IPS-18c (cell line): Measurements from ENCODE around the gene BOC.

ENCODE experiments used
- H3K4me3 ChIP-seq: 2 replicates; pipeline ENCODE4 v1.7.0; 2013; ENCODE audit warnings: low read depth, mild to moderate bottlenecking, low read length, moderate library complexity; ENCODE audit not compliant: insufficient read depth
- H3K9me3 ChIP-seq: one replicate; pipeline ENCODE4 v1.6.1; 2013; ENCODE audit warnings: mild to moderate bottlenecking, low read length, moderate library complexity; ENCODE audit not compliant: control insufficient read depth, insufficient read depth

BOC gene

DNA sequence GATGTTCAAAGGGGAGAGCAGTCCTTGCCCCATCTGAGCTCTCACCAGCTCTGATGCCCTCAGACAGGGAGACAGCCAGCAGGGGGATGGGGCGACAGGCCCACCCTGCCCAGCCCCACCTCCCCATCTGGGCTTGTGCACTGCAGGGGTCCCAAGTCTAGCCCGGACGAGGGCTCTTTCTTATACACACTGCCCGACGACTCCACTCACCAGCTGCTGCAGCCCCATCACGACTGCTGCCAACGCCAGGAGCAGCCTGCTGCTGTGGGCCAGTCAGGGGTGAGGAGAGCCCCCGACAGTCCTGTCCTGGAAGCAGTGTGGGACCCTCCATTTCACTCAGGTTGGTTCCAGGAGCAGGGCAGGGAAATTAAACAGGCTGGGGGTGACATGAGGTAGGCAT lies 73.9 kb downstream of the BOC start:
- Histone ChIP-seq H3K4me3 (no peak overlapping the region), H3K9me3 (no peaks in the 10 kb centered on the region)

DNA sequence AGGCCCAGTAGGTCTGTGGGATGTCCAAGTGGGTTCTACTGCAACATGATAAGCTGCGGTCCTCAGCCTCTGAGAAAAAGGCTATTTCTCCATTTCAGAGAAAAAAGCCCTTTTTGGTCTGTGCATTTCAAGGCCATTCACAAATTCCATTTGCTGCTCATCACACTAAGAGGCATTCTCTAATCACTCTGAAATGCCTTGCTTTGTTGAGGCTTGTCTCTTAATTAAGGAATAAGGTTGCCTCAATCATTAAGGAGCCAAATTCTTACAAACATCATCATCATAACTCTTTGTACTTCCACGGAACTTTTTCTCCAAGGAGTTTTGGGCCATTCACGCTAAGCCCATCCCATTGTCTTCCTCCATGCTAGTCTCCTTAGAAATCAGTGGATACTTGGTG lies 74.4 kb downstream of the BOC start:
- Histone ChIP-seq H3K9me3 (no peaks in the 10 kb centered on the region), H3K4me3 (no peak overlapping the region)

DNA sequence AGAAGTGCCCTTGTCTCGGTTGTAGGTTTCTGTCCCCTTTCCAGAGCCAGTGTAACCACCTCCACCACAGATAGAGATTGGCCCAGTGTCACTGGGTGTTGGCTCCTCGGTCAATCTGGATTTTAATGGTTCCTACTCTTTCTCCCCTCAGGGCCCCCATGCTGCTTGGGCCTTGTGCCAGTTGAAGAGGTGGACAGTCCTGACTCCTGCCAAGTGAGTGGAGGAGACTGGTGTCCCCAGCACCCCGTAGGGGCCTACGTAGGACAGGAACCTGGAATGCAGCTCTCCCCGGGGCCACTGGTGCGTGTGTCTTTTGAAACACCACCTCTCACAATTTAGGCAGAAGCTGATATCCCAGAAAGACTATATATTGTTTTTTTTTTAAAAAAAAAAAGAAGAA lies 75.2 kb downstream of the BOC start:
- no peaks in the 10 kb centered on the region for H3K9me3 ChIP-seq
- no peak overlapping the region for H3K4me3 ChIP-seq

DNA sequence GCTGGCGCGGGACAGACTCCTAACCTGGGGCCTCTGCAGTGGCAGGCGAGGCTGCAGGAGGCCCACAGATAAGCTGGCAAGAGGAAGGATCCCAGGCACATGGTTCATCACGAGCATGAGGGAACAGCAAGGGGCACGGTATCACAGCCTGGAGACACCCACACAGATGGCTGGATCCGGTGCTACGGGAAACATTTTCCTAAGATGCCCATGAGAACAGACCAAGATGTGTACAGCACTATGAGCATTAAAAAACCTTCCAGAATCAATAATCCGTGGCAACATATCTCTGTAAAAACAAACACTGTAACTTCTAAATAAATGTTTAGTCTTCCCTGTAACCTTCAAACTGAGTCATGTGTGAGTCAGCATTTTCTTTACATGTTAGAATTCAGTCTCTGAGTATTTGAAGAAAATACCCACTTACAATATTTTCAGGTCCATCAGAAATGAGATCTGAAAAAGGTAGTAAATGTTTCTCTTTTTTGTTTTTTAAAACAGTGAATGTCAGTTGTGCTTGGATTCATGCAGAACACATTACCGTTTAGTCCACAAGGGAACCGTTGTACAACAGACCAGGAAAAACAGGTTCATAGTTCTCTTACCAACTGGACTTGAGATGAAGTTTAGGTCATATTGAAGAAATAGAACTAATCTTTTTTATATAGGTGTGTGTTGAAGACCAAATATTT lies 75.9 kb downstream of the BOC start:
- no peaks in the 10 kb centered on the region for H3K9me3 ChIP-seq
- H3K4me3 ChIP-seq: no peak overlapping the region

DNA sequence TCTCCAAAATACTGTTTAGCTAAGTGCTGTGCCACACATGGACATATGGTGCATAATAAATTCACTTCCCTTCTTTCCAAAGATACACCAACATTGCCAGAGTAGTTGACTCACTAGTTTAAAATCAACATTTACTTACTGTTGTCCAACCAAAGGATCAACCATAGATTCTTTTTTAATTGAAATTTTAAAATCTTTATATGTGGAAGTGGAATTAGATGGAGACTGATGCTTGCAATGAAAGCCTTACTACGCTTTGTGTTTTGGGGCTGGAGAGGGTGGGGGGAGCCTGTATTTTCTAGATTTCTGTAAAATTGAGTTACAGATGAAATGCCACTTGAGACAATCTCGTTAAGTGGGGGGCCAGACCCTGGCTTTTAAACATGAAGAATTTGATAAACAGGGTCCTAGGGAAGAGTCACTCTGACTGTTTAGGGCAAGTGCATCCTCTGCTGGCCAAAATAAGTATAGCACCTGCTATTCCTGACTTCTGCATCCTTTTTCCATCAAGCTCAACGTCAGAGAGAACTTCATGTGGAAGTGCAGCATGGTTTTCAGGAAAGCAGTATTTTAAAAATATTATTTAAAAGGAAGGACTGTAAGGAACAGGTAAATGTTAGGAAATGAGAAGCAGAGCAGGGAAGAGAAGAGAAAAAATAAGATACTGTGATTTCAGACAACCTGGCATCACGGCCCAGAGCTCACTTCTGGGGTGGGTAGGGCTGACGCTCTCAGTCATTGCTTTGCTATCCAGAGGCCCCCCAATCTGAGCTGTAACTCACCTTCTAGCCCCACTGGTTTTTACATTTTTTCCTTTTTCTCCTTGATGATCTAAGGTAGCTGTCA lies 76.7 kb downstream of the BOC start:
- no peaks in the 10 kb centered on the region for H3K9me3 ChIP-seq
- no peak overlapping the region for H3K4me3 ChIP-seq

DNA sequence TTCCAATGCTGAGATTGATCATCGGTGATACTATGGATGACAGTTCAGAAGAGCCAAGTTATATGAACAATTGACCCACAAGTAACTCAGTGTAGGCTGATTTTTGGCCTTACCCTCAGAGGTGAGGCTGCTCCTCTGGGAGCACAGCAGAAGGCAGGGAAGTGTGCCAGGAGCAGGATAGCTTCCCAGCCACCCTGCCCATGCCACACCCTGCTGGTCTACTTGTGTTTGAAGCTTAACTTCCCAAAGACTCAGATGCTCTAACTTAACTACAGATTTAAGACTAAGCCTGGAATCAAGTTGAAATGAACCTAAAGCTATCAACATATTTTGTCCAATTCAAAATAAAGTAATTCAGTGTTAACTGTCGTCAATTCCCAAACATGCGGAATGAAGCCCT lies 77.5 kb downstream of the BOC start:
- Histone ChIP-seq H3K4me3 (no peak overlapping the region), H3K9me3 (no peaks in the 10 kb centered on the region)

DNA sequence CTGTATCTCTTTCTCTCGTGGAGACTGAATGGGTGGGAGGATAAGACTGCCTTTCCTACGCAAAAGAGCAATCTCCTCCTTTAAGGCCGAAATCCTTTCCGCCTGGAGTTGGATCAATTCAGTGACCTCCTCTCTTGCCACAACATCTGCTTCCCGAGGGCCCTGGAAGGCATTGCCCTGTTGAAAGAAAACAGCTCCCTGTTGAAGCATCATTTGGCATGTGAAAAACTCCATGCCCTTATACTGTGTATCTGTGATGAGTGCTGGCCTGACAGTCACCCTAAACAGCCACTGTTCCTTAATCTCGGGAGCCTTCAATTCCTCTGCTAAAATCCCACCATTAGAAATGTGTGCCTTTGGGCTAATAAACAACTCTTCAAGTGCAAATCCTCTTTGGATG lies 80.2 kb downstream of the BOC start:
- H3K9me3 ChIP-seq: no peaks in the 10 kb centered on the region
- H3K4me3 ChIP-seq: no peak overlapping the region

DNA sequence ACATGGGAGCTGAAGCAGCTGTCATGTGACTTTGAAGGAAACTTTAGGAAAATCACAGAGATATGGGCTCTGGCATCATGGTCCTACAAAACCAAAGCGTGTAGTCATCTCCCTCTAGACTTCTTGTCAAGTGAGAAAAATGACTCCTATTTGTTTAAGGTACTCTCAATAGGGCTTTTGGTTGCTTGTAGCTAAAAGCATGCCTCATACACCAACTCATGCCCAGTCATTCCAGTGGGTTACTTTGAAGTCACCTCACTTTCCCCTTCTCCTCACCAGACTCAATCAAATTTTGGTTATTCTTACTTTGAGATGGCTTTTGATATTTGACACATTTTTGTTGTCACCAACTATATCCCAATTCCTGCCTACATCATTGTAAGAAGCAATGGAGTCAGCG lies 81.6 kb downstream of the BOC start:
- no peak overlapping the region for H3K4me3 ChIP-seq
- no peaks in the 10 kb centered on the region for H3K9me3 ChIP-seq

DNA sequence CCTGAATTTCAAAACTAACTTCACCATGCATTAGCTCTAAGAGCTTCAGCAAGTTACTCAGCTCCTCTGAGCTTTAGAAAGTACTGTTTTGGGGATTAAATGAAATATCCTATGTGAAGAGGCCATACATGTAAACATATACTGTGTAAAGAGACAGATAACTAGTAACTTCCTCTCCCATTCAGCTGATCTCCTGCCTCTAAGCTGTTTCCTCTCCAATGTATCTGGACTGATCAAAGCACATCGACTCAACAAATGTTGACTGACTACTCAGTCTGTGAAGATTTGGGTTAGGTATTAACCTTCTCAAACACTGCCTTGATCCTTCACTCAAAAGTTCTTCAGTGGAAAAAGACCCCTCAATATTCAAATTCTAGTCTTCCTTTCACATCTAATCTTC lies 82.0 kb downstream of the BOC start:
- Histone ChIP-seq H3K9me3 (no peaks in the 10 kb centered on the region), H3K4me3 (no peak overlapping the region)

DNA sequence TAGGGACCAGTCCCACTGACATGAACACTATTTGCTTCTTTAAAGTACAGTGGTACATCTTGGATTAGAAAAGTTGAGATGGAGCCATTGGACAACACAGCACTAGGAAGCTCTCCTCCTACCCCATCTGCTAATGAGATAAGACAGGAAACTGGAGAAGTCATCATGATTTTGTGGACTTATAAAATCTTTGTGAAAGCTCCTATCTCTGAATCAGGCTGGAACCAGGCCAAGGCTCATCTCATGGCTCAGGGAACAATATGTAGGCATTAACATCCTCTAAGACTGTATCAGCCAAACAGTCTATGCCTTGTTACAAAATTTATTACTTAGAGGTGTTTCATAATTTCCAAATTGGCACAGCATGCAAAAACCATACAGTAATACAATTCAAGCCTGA lies 84.1 kb downstream of the BOC start:
- Histone ChIP-seq H3K4me3 (no peak overlapping the region), H3K9me3 (no peaks in the 10 kb centered on the region)

DNA sequence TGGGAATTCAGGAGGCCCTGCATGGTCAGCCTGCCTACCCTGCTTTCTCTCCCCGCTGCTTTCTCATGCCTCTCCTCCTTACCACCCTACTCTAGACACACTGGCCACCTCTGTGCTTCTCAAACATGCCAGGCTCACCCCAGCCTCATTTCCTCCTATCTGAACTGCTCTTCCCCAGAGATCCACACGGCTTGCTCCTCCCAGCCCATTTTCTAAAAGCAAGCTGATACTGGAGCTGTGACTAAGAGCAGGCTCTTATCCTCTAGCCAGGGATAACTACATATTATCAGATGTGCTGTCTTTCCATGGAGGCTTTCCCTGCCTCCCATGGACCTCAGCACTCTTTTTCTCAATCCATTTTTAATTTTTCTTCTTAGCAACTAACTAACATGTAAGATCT lies 85.9 kb downstream of the BOC start:
- no peaks in the 10 kb centered on the region for H3K9me3 ChIP-seq
- no peak overlapping the region for H3K4me3 ChIP-seq

DNA sequence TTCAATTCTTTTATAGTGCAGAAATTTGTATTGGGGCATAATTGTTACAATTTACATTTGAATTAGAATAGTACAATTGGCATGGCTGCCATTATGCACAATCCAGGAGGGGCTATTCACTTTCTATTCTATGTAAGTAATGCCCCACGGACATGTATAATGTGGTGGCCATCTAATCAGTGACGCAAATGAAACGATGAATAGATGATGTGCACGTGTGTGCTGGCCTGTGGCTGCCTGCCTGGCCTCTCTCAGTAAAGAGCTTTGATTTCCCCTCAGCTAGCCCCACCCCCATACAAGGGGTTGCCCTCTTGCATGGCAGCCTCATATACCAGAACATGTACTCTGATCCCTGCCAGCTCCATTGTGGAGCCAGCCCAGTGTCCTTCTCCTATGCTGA lies 86.5 kb downstream of the BOC start:
- H3K9me3 ChIP-seq: no peaks in the 10 kb centered on the region
- no peak overlapping the region for H3K4me3 ChIP-seq

DNA sequence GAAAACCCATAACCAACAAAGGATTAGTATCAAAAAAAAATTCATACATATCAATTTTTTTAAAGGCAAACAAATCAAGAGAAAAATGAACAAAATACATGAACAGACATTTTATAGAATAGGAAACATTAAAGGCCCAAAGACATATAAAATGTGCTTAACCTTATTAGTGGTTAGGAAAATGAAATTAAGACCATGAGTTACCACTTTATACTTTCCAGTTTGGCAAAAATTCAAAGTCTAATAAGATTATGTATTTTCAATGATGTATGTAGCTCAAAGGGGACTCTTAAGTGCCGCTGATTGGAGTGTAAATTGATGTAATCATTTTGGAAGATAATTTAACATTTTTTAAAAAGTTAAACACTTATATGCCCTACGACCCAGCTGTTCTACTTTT lies 89.2 kb downstream of the BOC start:
- no peaks in the 10 kb centered on the region for H3K9me3 ChIP-seq
- H3K4me3 ChIP-seq: no peak overlapping the region

DNA sequence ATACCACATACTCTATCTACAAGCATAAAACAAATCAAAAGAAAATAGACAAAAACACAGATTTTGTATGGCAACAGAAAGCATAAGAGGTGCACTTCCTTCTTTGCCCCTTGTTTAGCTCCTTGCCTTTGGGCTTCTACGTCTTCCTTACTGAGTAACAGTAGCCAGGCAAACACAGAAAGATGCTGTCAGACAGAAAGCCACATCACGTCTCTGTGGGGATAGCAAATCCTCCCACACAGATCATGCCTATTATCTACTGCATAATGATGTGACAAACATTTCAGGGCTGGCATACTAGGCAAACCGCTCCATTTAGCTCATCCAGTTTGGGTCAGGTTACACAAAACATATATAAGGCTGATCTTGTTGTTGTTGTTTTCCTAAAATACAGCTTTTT lies 92.7 kb downstream of the BOC start:
- Histone ChIP-seq H3K4me3 (no peak overlapping the region), H3K9me3 (no peaks in the 10 kb centered on the region)

DNA sequence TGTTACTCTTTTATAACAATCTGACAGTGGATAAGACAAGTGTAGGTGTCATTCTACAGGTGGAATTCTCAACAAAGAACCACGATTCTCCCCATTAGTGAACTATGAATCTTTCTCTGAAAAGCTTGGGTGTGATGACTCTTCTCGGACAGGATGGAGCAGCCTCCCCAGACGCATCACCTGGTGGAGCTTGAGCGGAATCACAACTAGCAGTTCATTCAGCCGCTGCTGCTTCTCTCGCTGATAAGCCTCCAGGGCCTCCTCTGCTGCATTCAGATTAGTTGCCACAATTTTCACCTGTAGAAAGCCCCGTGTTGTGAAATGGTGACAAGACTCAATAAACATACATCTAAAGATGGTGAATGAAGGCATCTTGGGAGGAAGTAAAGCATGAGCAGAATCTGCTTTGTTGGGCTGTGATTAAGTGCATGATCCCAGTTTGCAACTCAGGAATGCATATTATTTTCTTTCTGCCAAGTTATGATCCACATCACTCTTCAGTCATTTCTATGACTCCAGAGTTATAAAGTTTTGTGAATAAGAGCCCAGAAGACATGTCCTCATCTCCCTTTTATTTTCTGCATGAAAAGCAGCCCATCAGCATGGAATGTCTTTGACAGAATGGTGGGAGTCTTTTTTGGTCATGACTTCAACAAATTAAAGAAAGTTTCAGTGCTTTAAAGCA lies 93.6 kb downstream of the BOC start:
- no peak overlapping the region for H3K4me3 ChIP-seq

DNA sequence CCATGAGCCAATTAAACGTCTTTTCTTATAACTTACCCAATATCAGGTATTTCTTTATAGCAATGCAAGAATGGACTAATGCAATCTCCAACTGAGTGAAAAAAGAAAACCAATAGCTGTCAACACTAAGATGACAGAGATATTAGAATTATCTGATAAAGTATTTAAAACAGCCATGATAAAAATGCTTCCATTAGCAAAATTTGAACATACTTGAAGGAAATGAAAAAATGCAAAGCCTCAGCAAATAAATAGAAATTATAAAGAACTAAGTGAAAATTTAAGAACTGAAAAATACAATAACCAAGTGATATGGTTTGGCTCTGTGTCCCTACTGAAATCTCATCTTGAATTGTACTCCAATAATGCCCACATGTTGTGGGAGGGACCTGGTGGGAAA lies 99.6 kb downstream of the BOC start:
- H3K9me3 ChIP-seq: peaks cover 9% of the 10 kb centered on the region
- H3K4me3 ChIP-seq: no peak overlapping the region

More for the DNA sequence above, 93.6 kb downstream of the BOC start:
- H3K9me3 ChIP-seq: no peaks in the 10 kb centered on the region

DNA sequence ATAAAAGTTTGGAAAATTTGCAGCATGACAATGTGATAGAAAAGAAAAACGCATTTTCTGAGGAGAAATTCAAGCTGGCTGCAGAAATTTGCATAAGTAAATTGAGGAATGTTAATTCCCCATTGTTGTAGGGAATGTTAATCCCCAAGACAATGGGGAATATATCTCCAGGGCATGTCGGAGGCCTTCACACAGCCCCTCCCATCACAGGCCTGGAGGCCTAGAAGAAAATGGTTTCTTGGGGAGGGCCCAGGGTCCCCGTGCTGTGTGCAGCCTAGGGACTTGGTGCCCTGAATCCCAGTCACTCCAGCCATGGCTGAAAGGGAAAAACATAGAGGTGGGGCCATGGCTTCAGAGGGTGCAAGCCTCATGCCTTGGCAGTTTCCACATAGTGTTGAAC lies 101.1 kb downstream of the BOC start:
- Histone ChIP-seq H3K9me3 (peaks cover 13% of the 10 kb centered on the region), H3K4me3 (no peak overlapping the region)

DNA sequence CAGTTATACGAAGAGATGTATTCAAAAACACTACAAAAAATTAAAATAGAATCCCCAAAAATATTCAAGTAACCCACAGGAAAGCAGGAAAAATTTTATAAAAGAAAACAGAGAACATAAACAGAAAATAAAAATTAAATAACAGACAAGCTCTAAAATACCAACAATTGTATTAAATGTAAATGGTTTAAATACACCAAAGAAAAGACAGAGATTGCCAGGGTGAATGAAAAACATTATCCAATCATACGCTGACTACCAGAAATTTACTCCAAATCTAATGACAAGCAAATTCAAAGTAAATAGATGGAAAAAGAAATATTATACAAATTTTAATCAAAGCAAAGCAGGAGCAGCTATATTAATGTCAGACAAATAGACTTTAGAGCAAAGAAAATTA lies 103.6 kb downstream of the BOC start:
- Histone ChIP-seq H3K9me3 (peaks cover 13% of the 10 kb centered on the region), H3K4me3 (no peak overlapping the region)
